HG03442 (cell line): ENCODE measurements around the gene FST.

Source experiments
- ATAC-seq: cut with Tn5 transposase; IDR thresholded peaks from one replicate; pipeline ENCODE4 v1.9.1; 2021; ENCODE audit warnings: mild to moderate bottlenecking, moderate library complexity; ENCODE audit not compliant: unreplicated experiment

Gene FST

DNA sequence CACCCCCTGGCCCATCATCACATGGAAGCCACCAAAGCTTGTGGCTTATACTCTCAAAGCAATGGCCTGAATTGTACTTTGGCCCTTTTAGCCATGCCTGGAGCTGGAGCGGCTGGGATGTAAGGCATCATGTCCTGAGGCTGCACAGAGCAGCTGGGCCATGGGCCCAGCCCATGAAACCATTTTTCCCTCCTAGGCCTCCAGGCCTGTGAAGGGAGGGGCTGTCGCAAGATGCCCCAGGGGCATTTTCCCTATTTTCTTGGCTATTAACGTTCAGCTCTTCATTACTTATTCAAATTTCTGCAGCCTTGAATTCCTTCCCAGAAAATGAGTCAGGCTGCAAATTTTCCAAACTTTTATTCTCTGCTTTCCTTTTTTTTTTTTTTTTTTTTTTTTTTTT lies 27.7 kb downstream of the FST start:
- no peak for ATAC-seq

DNA sequence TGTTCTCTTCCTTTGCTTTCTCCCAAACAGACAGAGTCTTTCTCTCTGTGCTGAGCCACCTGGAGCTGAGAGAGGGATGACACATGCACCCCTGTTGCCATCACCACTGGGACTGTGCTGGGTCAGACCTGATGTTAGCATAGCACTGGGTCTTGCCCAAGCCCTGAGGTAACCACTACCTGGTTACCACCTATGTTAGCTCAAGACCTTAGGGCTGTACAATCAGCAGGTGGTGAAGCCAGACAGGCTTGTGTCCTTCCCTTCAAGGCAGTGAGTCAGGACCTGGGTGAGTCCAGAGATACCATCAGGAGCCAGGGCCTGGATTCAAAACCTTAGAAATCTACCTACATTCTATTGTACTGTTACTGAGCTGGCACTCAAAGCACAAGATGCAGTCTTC lies 32.1 kb downstream of the FST start:
- ATAC-seq: no peak

GRCh38 chr5:53515988-53516387 lies 35.6 kb downstream of the FST start:
- no peak for ATAC-seq

GRCh38 chr5:53520813-53521212 lies 40.4 kb downstream of the FST start:
- ATAC-seq: no peak
